NCI-H2171 treated with DMSO at 0.1 percent for 48 hours (cell line): Measurements from ENCODE around the gene RNF141.
A peak's percentile ranks its signal among the peaks of the same experiment; 100 is the strongest.

ENCODE experiments used
- DNase-seq: peaks from one replicate; lab custom pipeline; 2025; lab: John Stamatoyannopoulos, UW

Gene RNF141

DNA sequence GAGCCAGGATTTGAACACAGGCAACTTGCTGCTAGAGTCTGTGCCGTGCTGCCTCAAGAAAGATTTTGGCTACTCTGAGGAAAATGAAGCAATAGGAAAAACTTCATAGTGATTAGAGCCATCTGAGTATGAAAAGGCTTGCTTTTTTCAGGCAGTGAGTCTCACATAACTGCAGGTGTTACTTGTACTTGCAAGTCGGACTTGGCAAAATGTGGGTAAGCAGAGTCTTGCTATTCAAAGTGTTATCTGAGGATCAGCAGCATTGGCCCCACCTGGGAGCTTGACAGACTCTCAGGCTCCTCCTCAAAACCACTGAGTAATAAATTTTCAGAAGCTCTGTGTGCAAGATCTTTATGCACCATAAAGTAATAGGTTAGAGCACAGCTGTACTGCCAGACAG is 18.1 kb downstream of the RNF141 start:
- no peak for DNase-seq

- DNase-seq = no peak
Measured at GRCh38 chr11:10522276-10522675, 18.7 kb downstream of the RNF141 start.

- no peak for DNase-seq
Measured at GRCh38 chr11:10520562-10520961, 20.4 kb downstream of the RNF141 start.

DNA sequence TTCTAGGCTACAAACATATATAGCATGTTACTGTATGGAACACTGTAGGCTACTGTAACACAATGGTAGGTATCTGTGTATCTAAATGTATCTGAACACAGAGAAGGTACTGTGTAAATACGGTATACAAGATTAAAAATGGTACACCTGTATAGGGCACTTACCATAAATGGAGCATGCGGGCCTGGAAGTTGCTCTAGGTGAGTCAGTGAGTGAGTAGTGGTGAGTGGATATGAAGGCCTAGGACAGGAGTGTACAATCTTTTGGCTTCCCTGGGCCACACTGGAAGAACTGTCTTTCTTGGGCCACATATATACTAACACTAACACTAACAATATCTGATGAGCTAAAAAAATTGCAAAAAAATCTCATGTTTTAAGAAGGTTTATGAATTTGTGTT is 21.4 kb downstream of the RNF141 start:
- no peak for DNase-seq

DNA sequence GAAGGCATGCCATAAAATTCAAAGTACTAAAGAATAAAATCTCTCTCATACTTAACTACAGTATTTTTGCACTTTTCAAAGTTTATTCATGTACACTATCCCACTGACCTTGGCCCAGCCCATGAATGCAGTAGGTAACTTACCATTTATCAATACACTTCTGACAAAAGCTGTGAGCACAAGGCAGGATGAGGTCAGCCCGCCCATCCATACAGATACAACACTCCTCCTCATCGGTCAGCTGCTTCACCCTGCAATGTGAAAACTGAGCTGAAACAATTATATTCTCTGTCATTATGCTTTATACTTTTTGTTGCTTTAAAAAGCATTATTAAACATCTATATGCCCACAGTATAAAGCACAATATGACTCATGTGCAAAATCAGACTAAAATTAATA is 22.1 kb downstream of the RNF141 start:
- DNase-seq = no peak

DNA sequence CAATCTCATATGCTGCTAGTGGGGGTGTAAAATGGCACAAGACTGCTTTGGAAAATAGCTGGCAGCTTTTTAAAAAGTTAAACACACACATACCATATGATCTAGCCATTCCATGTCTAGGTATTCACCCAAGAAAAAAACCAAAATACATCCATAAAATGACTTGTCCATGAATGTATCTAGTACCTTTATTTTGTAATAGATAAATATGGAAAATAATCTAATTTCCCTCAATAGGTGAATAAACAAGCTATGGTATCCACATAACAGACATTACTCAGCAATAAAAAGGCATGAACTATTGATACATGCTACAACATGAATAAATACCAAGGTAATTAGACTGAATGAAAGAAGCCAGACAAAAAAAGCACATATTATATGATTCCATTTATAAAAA is 22.9 kb downstream of the RNF141 start:
- no peak for DNase-seq

- no peak for DNase-seq
Measured at GRCh38 chr11:10515418-10515817, 25.6 kb downstream of the RNF141 start.

DNA sequence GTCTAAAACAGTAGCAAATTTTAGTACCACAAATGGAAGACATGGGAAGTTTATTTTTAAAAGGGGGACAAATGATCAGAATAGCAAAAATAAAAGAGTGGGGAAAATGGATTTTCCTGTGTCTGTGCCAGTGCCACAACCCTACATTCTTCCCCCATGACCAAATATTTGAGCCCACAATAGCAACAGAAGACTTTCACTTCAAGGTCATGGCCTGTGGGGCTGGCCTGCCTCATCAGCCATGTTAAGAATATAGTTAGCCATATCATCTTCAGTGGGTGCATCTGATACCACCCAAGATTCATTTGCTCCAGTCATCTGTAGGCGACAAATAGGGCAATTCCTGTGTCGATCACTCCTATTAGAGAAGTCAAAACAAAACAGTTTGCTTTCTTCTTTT is 26.3 kb downstream of the RNF141 start:
- no peak for DNase-seq

DNA sequence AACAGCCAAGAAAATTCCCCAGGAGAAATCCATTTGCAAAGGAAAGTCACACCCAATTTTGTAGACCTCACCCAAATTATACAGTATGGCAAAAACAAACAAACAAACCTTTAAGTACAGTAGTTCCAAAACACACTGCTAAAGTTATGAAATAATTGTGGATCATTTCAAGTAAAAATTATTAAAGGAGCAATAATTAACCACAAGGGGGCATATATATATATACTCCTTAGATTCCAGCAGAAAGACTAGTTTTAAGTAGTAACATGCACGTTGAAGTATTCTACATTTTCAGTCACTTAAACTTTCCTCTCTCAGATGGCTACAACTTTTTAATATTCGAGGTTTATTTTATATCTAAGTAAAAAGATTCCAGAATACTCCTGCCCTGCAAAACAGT is 26.8 kb downstream of the RNF141 start:
- no peak for DNase-seq

DNA sequence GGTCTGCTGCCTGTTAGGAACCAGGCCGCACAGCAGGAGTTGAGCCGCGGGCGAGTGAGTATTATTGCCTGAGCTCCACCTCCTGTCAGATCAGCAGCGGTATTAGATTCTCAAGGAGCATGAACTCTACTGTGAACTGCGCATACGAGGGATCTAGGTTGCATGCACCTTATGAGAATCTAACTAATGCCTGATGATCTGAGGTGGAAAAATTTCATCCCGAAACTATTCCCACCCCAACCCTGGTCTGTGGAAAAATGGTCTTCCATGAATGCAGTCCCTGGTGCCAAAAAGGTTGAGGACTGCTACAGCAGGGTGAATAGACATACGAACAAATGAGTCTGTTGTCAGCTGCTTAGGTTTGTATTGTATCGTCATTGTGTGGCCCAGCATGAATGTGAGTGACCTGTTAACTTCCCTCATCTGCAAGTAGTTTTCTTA is 29.8 kb downstream of the RNF141 start:
- no peak for DNase-seq

GRCh38 chr11:10506008-10506370 is 35.0 kb downstream of the RNF141 start:
- peak; percentile 38 for DNase-seq

DNA sequence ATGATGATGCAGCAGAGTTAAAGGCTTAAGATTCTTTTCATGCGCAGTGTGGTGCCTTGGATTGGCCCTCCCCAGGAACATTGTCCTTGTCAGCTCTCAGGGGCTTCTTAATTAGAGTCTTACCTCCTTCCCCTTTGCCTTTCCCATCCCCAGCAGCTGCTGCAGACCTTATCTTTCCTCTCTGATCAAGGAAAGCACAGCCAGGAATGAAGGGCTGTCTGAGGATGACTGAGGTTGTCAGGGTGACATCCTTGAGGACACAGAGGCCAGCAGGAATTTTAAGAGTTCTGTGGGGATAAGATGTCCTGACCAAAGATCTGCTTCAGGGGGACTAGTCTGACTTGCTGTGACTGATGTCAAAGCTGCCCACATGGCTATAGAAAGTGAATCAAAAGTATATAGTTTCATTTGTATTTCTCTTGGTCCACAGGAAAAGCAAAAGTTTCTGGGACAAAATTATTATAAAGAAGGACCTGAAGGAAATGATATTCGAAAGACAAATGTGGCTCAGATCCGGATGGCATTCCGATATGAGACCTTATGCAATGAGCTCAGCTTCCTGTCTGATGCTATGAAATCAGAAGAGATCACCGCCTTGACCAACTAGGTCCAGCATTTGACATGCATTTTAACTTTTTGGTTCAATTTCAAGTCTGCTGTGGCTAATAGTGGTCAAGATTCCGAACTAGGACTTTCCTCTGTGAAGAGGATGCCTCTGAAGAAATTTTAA is 35.5 kb downstream of the RNF141 start:
- no peak for DNase-seq

- no peak for DNase-seq
Measured at GRCh38 chr11:10504490-10504889, 36.5 kb downstream of the RNF141 start.

DNA sequence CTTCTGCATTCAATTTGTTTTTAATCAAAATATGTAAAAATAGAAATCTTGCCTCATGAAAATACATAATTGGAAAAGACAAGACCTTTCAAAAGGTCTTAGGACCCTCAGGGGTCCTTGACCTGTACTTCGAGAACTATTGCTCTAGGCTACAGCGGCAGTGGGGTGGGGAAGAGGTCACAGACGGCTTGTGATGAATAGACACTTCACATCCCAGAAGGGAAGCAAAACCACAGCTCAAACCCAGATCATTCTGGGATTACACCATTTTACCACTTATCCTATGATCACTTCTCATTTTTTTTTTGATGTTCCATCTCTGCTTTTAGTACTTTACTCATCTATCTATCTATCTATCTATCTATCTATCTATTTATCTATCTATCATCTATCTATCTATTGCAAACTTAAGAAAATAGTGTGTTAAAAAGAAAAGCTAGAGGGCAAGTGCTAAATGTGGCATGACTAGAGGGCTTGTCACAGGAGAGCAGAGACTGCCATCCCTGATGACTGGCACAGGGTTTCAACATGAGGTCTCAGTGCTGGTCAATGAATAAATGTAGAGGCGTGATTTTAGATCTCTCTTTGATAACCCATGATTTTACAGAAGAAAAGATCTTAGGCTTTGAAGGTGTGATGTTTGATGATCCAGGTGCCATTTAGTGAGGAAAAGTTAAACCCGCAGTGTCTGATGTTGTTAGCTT is 37.1 kb downstream of the RNF141 start:
- no peak for DNase-seq

DNA sequence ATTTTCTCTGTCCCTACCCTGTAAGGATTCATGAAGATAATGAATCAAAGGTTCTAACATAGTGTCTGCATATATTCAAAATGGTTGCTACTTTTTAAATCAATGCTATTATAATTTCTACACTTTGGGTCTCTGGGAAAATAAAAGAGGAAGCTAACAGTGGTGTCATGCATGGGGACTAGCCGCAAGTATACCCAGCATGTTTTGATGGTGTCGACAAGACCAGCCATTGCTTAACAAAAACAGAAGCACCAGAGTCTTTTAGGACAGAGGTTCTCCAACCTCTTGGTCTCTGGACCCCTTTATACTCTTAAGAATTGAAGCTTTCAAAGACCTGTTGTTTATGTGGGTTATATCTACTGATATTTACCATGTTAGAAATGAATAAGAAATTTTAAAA is 37.8 kb downstream of the RNF141 start:
- DNase-seq = no peak

DNA sequence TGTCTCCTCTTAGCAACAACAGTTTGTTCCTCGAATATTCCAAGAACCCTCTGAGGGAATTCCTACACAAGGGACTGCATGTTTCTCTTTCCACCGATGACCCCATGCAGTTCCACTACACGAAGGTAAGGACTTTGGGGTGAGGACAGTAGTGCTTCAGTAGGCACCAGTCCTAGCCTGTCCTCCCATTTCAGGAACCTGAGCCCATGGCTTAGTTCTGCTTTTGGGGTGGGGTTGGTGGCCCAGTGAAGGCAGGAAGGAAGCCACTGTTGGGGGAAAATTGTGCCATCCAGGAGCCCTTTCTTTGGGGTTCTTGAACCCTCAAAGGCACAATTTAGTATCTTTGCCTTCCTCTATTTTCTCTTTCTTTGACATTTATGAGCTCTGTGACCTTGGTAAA is 38.2 kb downstream of the RNF141 start:
- DNase-seq = no peak

- no peak for DNase-seq
Measured at GRCh38 chr11:10502065-10502680, 38.8 kb downstream of the RNF141 start.

GRCh38 chr11:10500757-10501684 is 40.0 kb downstream of the RNF141 start:
- no peak for DNase-seq

DNA sequence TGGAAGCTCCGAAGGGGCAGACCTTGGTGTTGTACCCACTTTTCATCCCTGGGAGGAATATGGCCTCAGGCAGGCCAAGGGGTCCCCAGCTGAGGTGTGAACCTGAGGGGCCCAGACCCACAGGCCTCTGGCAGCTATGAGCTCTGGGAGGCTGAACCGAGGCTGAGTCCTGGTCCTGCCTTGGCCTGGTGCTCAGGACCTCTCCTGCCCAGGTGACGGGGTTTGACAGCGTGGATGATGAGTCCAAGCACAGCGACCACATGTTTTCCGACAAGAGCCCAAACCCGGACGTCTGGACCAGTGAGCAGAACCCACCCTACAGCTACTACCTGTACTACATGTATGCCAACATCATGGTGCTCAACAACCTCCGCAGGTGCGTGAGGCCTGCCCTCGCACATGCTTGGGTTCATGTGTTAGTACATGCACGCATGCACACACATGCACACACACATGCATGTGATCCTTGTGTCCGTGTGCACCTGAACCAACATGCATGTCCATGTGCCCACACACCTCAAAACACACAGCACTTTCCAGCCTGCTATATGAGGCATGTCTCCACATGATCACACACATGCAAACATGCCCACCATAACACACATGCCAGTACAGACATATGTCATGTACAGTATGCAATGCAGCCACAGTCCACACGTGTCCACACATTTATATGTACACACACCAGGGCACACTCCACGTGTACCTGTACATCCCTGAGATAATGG is 40.9 kb downstream of the RNF141 start:
- no peak for DNase-seq

DNA sequence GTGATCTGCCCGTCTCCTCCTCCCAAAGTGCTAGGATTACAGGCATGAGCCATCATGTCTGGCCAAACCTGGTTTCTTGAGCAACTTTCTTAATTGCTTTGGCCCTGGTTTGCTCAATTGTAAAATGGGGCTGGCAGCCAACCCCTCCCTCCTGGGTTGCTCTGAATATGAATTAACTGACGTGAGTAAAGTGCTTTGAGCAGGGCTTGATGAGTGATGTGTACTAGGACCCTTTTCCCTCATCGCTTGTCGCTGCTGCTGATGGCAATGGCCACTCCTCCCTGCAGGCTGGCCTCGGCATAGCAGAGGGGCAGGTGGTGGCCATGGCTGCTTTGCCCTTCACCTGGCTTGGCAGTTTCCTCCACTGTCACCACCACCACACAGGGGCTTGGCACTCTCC is 41.5 kb downstream of the RNF141 start:
- DNase-seq = no peak

- DNase-seq = no peak
Measured at GRCh38 chr11:10498426-10499250, 42.3 kb downstream of the RNF141 start.
